HG03159 (cell line): ENCODE measurements around the gene MACO1.

Experiments used
- ATAC-seq: cut with Tn5 transposase; IDR thresholded peaks from one replicate; pipeline ENCODE4 v1.9.1; 2021; ENCODE audit warnings: mild to moderate bottlenecking, moderate library complexity; ENCODE audit not compliant: unreplicated experiment

Gene MACO1

GRCh38 chr1:25520446-25521061 lies 89.9 kb downstream of the MACO1 start:
- no peak for ATAC-seq

- ATAC-seq: no peak
These were observed 91.4 kb downstream of the MACO1 start for GRCh38 chr1:25522031-25522655.

GRCh38 chr1:25523542-25523941 lies 92.8 kb downstream of the MACO1 start:
- ATAC-seq: no peak

DNA sequence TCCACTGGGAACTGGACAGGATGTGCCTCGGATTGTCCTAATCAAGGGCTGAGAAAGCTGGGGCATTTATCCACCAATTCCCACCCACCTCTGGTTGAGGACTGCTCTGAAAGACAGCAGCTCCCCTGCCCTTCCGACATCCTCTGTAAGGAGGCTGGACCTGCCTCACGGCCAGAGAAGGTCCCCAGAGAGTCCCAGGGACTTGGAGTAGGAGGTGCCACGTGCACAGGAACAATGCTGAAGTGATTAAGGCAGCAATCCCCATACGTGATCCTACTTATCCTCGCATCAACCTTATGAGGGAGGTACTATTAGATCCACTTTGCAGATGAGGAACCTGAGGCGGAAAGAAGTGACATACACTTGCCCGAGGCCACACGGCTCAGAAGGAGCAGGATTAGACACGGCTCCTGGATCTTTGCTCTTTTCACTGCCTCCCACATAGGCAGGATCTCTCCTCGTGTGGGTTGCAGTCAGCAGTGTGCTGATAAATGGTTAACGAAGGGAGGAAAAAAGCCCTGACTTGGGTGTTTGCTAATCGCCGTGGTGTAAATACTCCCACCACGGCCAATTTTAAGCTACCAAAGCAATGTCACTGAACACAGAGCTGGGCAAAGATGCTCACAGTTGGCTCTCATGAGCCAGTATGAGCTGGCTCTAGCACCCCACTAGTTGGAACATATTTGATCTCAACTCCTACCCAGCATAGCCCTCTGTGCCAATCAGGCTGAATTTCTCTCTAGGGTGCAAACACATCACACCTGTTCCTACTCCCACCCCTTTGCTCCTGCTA lies 94.1 kb downstream of the MACO1 start:
- ATAC-seq: no peak

- no peak for ATAC-seq
These were observed 94.6 kb downstream of the MACO1 start for GRCh38 chr1:25525361-25525688.

DNA sequence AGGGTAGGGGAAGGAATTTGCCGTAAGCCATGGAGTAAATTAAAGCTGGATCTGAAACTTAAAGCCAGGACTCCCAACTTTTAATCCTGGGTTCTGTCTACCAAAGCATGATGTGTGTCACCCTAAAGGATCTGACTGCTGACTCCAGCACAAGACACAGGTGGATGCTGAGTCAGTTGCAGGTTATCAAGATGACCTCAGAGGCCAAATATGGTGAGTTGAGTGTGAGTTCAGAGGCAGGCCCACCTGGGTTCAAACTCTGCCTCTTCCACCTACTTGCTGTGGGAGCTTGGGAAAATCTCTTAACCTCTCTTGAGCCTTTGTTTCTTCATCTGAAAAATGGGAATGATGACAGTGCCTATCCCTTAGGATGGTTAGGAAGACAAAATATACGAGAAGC lies 96.1 kb downstream of the MACO1 start:
- no peak for ATAC-seq

DNA sequence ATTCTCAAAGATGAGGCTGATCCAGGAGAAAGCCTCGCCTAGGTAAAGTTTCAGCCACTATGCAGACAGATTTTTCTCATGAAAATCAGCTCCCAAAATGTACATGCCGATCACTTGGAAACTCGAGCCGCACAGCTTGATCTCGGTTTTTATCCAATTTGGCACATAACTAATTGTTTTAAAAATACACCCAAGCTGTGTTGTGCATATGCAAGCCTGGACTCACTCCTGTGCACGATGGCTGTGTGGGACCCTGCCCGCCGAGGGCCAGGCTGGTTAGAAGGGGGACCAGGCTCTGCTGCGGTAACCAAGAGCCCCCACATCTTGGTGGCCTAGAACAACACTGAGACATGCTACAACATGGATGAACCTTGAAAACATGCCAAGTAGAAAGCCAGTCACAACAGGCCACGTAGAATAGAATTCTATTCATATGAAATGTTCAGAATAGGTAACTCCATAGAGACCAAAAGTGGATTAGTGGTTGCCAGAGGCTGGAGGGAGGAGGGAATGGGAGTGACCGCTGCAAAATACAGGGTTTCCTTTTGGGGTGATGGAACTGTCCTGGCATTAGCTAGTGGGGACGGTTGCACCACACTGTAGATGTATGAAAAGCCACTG lies 96.6 kb downstream of the MACO1 start:
- ATAC-seq: no peak

DNA sequence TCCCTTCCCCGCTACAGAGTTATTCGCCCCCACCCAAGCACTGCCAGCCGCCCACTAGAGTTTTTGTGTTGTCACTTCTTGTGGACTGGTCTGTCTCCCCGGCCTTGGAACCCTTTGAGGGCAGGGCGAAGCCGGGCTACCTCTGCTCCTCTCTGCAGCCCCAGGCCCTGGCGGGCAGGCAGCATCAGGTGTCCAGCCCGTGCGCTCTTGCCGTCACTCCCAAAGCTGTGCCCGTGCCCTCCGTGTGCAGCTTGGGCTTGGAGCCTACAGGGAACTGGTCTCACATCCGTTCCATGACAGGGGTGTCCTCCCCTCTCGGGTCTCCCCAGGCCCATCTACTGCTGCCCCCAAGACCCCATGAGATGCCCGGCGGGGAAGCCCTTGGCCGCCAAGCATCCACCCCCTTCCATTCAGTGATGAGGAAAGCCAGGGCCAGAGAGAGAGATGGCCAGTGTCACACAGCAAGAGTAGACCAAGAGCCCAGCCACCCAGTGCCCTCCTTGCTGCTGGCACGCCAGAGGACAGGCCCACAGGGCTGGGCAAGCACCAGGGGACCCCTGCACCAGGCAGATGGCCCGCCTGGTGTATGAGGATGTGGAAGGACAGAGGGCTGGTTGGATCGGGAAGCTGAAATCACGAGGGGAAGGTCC lies 97.4 kb downstream of the MACO1 start:
- no peak for ATAC-seq

- no peak for ATAC-seq
These were observed 98.3 kb downstream of the MACO1 start for GRCh38 chr1:25528881-25529517.

- ATAC-seq: no peak
These were observed 99.0 kb downstream of the MACO1 start for GRCh38 chr1:25529518-25530185.

- ATAC-seq: no peak
These were observed 99.7 kb downstream of the MACO1 start for GRCh38 chr1:25530186-25531081.

DNA sequence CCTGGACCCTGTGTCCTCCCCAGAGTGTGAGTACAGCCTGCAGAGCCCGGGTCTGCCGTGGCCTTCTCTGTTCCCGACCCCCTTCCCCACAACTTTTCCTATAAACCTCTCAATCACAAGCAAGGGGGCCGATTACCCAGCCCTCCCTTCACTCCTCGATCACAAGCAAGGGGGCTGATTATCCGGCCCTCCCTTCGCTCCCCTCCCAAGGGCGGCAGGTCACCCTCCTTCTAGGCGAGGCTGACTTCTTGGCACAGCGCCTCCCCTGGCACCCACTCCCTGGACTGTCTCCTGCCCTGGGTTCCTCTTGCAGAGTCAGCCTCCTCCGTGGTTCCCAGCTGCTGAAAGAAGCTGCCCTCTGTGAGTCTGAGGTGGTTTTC lies 100.4 kb downstream of the MACO1 start:
- no peak for ATAC-seq

DNA sequence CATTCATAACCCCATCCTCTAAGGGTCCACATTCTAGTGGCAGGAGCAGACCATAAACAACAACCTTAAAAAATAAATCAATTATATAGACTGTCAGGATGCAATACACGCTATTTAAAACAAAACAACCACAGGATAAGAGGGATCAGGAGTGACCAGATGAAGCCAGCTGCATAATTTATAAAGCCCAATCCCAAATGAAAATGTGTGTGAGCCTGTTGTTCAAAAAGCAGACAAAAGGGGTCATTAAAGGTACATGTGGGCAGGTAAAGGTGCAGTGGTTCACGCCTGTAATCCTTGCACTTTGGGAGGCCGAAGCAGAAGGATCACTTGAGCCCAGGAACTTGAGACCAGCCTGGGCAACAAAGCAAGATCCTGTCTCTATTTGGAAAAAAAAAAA lies 102.3 kb downstream of the MACO1 start:
- no peak for ATAC-seq

GRCh38 chr1:25533775-25534409 lies 103.2 kb downstream of the MACO1 start:
- no peak for ATAC-seq

- ATAC-seq: no peak
These were observed 103.7 kb downstream of the MACO1 start for GRCh38 chr1:25534410-25534788.

GRCh38 chr1:25536124-25536523 lies 105.4 kb downstream of the MACO1 start:
- no peak for ATAC-seq

- no peak for ATAC-seq
These were observed 106.6 kb downstream of the MACO1 start for GRCh38 chr1:25537153-25537831.

DNA sequence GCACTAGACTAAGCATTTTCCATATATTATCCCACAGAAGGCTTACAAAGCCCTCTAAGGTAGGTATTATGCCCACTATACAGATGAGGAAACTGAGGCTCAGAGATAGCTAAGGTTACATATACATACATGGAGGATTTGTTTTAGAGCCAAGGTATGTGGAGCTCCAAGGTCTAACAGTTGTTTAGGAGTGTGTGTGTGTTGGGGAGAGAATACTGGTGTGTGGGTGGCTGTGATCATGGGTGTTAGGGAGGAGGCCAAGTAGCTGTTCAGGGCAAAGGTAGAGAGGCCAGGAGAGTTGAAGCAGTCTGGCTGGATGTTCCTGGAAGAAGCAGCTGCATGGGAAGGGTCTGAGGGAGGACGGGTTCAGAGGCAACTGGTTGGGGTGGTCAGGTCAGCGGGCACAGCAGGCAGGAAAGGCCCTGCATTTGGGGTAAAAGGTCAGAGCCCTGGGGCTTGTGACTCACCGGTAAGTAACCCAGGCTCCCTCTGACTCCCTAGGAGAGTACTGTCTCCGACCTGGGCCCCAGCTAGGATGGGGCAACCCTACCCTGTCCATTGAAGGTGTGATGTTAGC lies 107.6 kb downstream of the MACO1 start:
- no peak for ATAC-seq
